Measurements from ENCODE around the gene RPS6KB1. TPM values are rescaled to one million over a fixed set of nuclear protein-coding genes. Genes with fewer than 3 reads are reported as not detected.

RPS6KB1 gene
- total and polyA plus RNA-seq, 8 donors, result 26.4 to 55.6 (median 43.0) TPM

- DNase-seq (no peak), ATAC-seq (peak; percentile 83)
- intact Hi-C loops (cut with DNase I), result no loop called here
- Histone ChIP-seq H3K4me3 (no peak overlapping the region), H3K36me3 (peaks cover 0 to 5% of the 10 kb centered on the region in 2 donors), H3K27me3 (no peaks in the 10 kb centered on the region), H3K4me1 (peaks cover 6 to 41% of the 10 kb centered on the region in 2 donors), H3K9me3 (no peaks in the 10 kb centered on the region), H3K27ac (no peak overlapping the region)
- peak; percentile 10 to 12 for TF ChIP-seq CTCF (IDR thresholded peaks at IDR 0.05)
These were observed 6.2 kb downstream of the RPS6KB1 start for GRCh38 chr17:59899099-59899498.

GRCh38 chr17:59901604-59902003, 8.7 kb downstream of the RPS6KB1 start:
- Histone ChIP-seq H3K36me3 (no peaks in the 10 kb centered on the region), H3K27me3 (no peaks in the 10 kb centered on the region), H3K4me1 (peaks cover 0 to 18% of the 10 kb centered on the region in 2 donors), H3K4me3 (no peak overlapping the region), H3K27ac (no peak overlapping the region), H3K9me3 (no peaks in the 10 kb centered on the region)
- no peak for DNase-seq
- intact Hi-C loops (cut with DNase I), result no loop called here
- no peak for TF ChIP-seq CTCF (IDR thresholded peaks at IDR 0.05)
- no peak for ATAC-seq

GRCh38 chr17:59903455-59903854, 10.5 kb downstream of the RPS6KB1 start:
- no peaks in the 10 kb centered on the region for H3K27me3 ChIP-seq
- H3K4me1 ChIP-seq, result peaks cover 0 to 9% of the 10 kb centered on the region in 2 donors
- intact Hi-C loops (cut with DNase I), result no loop called here
- no peaks in the 10 kb centered on the region for H3K9me3 ChIP-seq
- TF ChIP-seq CTCF (IDR thresholded peaks at IDR 0.05), result no peak
- ATAC-seq (no peak), DNase-seq (no peak)
- H3K36me3 ChIP-seq, result no peaks in the 10 kb centered on the region
- H3K4me3 ChIP-seq, result no peak overlapping the region
- no peak overlapping the region for H3K27ac ChIP-seq

- DNase-seq (no peak), ATAC-seq (no peak)
- Histone ChIP-seq H3K27me3 (no peaks in the 10 kb centered on the region), H3K9me3 (no peaks in the 10 kb centered on the region), H3K4me1 (no peaks in the 10 kb centered on the region), H3K4me3 (no peak overlapping the region), H3K36me3 (peaks cover 0 to 19% of the 10 kb centered on the region in 2 donors), H3K27ac (no peak overlapping the region)
- TF ChIP-seq CTCF (IDR thresholded peaks at IDR 0.05), result no peak
- intact Hi-C loops (cut with DNase I), result no loop called here
These were observed 14.5 kb downstream of the RPS6KB1 start for GRCh38 chr17:59907467-59907866.

- Histone ChIP-seq H3K4me3 (no peak overlapping the region), H3K27me3 (no peaks in the 10 kb centered on the region), H3K4me1 (no peaks in the 10 kb centered on the region), H3K9me3 (no peaks in the 10 kb centered on the region), H3K36me3 (peaks cover 0 to 81% of the 10 kb centered on the region in 2 donors), H3K27ac (no peak overlapping the region)
- DNase-seq (peak in 2 of 4 donors; percentile 31 to 55), ATAC-seq (peak; percentile 73)
- intact Hi-C loops (cut with DNase I), result loop anchor here in 1 of 2 donors (10.0 kb wide), 1 partner anchor 120 kb away; no protein-coding TSS in a partner anchor
- peak; percentile 49 to 61 for TF ChIP-seq CTCF (IDR thresholded peaks at IDR 0.05)
These were observed 21.4 kb downstream of the RPS6KB1 start for GRCh38 chr17:59914274-59914854.
